HG02885 (cell line): ENCODE data around the gene GABRG1.

Source experiments
- ATAC-seq: cut with Tn5 transposase; IDR thresholded peaks from one replicate; pipeline ENCODE4 v1.9.1; 2021; ENCODE audit warnings: mild to moderate bottlenecking; ENCODE audit not compliant: unreplicated experiment, poor library complexity

The GABRG1 gene

GRCh38 chr4:46123913-46124755, at the start of gene GABRG1:
Gene GABRG1 (minus strand): TSS chr4:46124054. CDS start chr4:46123913, 141 bp downstream.
- ATAC-seq = no peak

- no peak for ATAC-seq
Measured at GRCh38 chr4:46146993-46147392, 23.1 kb upstream of the GABRG1 start.

GRCh38 chr4:46131498-46132057, 7.7 kb upstream of the GABRG1 start:
- no peak for ATAC-seq

GRCh38 chr4:46124773-46125413, 1.0 kb upstream of the GABRG1 start:
- no peak for ATAC-seq

- ATAC-seq = no peak
Measured at GRCh38 chr4:46081674-46082073, 42.2 kb downstream of the GABRG1 start.

- no peak for ATAC-seq
Measured at GRCh38 chr4:46081248-46081647, 42.6 kb downstream of the GABRG1 start.

GRCh38 chr4:46073778-46074177, 50.1 kb downstream of the GABRG1 start:
- no peak for ATAC-seq

GRCh38 chr4:46051392-46051791, 72.5 kb downstream of the GABRG1 start:
- ATAC-seq = no peak

GRCh38 chr4:46032056-46032455, 91.8 kb downstream of the GABRG1 start:
- no peak for ATAC-seq

GRCh38 chr4:46016306-46016705, 107.5 kb downstream of the GABRG1 start:
- no peak for ATAC-seq

GRCh38 chr4:45992728-45993127, 131.1 kb downstream of the GABRG1 start:
- no peak for ATAC-seq

GRCh38 chr4:45989775-45990174, 134.1 kb downstream of the GABRG1 start:
- ATAC-seq = no peak

GRCh38 chr4:45987858-45988257, 136.0 kb downstream of the GABRG1 start:
- no peak for ATAC-seq
